Measurements from ENCODE around the gene PDGFRA. TPM values are rescaled to one million over a fixed set of nuclear protein-coding genes. Genes with fewer than 3 reads are reported as not detected.

Gene PDGFRA
- total RNA-seq, 3 donors from 2014 or later: 31.6 to 110 (median 60.6) TPM

DNA sequence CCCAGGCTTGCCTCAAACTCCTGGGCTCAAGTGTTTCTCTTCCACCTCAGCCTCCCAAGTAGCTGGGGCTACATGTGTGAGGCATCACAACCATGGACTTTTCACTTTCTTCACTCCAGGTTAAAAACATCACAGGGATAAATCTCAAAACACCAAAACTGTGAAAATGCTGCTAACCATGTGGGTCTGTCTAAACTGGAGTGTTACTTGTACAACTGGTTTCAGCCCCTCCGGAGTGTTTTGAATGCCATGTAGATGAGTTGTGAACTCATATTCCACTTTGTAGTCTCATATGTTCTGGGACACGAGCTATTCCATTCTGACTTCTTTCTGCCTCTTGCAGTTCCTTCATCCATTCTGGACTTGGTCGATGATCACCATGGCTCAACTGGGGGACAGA is 43.0 kb downstream of the PDGFRA start:
- intact Hi-C loops (cut with DNase I, micrococcal nuclease): no loop called here
- DNase-seq: no peak
- no peak for TF ChIP-seq CTCF (IDR thresholded peaks at IDR 0.05)

DNA sequence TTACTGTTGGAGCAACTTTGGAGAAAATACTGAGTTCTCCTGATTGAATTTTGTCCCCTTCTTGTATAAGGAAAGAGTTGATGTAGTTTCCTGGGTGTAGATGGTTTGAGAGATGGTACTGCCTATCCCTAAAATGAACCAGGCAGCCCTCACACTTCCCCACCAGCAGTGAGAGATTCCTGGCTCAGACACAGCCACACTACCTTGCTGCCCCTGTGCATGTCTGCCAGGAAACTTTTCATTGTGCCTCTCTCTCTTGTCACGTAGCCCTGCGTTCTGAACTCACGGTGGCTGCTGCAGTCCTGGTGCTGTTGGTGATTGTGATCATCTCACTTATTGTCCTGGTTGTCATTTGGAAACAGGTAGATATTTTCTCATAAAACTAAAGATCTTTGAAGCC is 45.2 kb downstream of the PDGFRA start:
- no peak overlapping the region for H3K4me3 ChIP-seq
- DNase-seq (no peak), ATAC-seq (no peak)
- H3K9me3 ChIP-seq: no peaks in the 10 kb centered on the region
- intact Hi-C loops (cut with DNase I, micrococcal nuclease): no loop called here
- H3K4me1 ChIP-seq (ENCODE audit: low read depth): no peaks in the 10 kb centered on the region
- no peak for TF ChIP-seq CTCF (IDR thresholded peaks at IDR 0.05)
- no peaks in the 10 kb centered on the region for H3K36me3 ChIP-seq (ENCODE audit: low read depth)

More for the DNA sequence above, 43.0 kb downstream of the PDGFRA start:
- Histone ChIP-seq H3K9me3 (no peaks in the 10 kb centered on the region), H3K4me1 (ENCODE audit: low read depth) (no peaks in the 10 kb centered on the region), H3K36me3 (ENCODE audit: low read depth) (no peaks in the 10 kb centered on the region), H3K4me3 (no peak overlapping the region)
- no peak for ATAC-seq

- ATAC-seq (no peak), DNase-seq (no peak)
- intact Hi-C loops (cut with DNase I, micrococcal nuclease): no loop called here
- H3K36me3 ChIP-seq (ENCODE audit: low read depth): no peaks in the 10 kb centered on the region
- no peak for TF ChIP-seq CTCF (IDR thresholded peaks at IDR 0.05)
- no peaks in the 10 kb centered on the region for H3K4me1 ChIP-seq (ENCODE audit: low read depth)
- no peaks in the 10 kb centered on the region for H3K9me3 ChIP-seq
- no peak overlapping the region for H3K4me3 ChIP-seq
Measured at GRCh38 chr4:54274795-54275665, 45.9 kb downstream of the PDGFRA start.

- no peaks in the 10 kb centered on the region for H3K9me3 ChIP-seq
- no peak overlapping the region for H3K4me3 ChIP-seq
- intact Hi-C loops (cut with DNase I, micrococcal nuclease): no loop called here
- ATAC-seq: no peak
- H3K36me3 ChIP-seq (ENCODE audit: low read depth): no peaks in the 10 kb centered on the region
- no peaks in the 10 kb centered on the region for H3K4me1 ChIP-seq (ENCODE audit: low read depth)
- DNase-seq: no peak
- TF ChIP-seq CTCF (IDR thresholded peaks at IDR 0.05): no peak
Measured at GRCh38 chr4:54276641-54277430, 47.7 kb downstream of the PDGFRA start.

GRCh38 chr4:54277691-54278090 is 48.6 kb downstream of the PDGFRA start:
- intact Hi-C loops (cut with DNase I, micrococcal nuclease): no loop called here
- Histone ChIP-seq H3K9me3 (no peaks in the 10 kb centered on the region), H3K4me3 (no peak overlapping the region), H3K4me1 (ENCODE audit: low read depth) (no peaks in the 10 kb centered on the region), H3K36me3 (ENCODE audit: low read depth) (no peaks in the 10 kb centered on the region)
- TF ChIP-seq CTCF (IDR thresholded peaks at IDR 0.05): no peak
- ATAC-seq: no peak
- no peak for DNase-seq

All from mucosa of descending colon (tissue), 3 donors.